ENCODE measurements around the gene TOMM34. TPM values are rescaled to one million over a fixed set of nuclear protein-coding genes. Genes with fewer than 3 reads are reported as not detected.

Gene TOMM34
- total and polyA plus RNA-seq, 3 donors from 2014 or later, result 212 to 263 (median 246) TPM

DNA sequence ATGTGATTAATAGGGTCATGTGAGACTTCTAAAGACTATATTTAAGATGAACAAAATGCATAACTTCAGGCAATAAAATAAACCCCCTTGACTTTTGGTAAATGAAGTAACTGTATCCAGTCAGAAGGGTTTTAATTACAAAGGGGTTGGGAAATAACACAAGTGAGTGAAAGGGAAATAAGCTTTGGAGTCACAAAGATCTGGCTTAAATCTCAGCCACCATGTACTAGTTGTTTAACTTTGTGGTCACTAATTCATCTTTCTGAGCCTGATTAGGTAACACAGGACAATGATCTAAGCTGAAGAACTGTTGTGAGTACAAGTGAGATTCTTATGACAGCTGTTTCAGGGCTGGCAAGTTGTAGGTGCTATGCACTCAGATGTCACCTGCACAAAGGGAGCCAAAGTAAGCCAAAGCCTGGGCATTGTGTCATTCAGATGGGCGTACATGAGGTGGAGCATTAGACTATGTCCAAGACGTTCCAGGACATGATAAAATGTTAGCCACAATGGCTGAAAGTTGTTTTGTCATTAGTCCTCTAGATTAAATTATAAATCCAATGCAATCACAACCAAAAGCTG lies 13.8 kb downstream of the TOMM34 start:
- peaks cover 29% of the 10 kb centered on the region for H3K4me1 ChIP-seq
- 63 to 80% methylated on average over 2 of the region's 2 CpGs for WGBS, 2 donors
- H3K27ac ChIP-seq, result peak overlapping the region in 1 of 2 donors; percentile 67
- intact Hi-C loops (cut with DNase I; ENCODE audit: low total_unique reads), result no loop called here
- H3K4me3 ChIP-seq, result no peak overlapping the region
- TF ChIP-seq POLR2A (IDR thresholded peaks at IDR 0.05), result no peak
- TF ChIP-seq, protein P1, sequence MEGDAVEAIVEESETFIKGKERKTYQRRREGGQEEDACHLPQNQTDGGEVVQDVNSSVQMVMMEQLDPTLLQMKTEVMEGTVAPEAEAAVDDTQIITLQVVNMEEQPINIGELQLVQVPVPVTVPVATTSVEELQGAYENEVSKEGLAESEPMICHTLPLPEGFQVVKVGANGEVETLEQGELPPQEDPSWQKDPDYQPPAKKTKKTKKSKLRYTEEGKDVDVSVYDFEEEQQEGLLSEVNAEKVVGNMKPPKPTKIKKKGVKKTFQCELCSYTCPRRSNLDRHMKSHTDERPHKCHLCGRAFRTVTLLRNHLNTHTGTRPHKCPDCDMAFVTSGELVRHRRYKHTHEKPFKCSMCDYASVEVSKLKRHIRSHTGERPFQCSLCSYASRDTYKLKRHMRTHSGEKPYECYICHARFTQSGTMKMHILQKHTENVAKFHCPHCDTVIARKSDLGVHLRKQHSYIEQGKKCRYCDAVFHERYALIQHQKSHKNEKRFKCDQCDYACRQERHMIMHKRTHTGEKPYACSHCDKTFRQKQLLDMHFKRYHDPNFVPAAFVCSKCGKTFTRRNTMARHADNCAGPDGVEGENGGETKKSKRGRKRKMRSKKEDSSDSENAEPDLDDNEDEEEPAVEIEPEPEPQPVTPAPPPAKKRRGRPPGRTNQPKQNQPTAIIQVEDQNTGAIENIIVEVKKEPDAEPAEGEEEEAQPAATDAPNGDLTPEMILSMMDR (IDR thresholded peaks at IDR 0.05), result no peak
- no peaks in the 10 kb centered on the region for H3K36me3 ChIP-seq (ENCODE audit: low read depth, missing control alignments)
- DNase-seq, result no peak
- no peaks in the 10 kb centered on the region for H3K9me3 ChIP-seq
- H3K27me3 ChIP-seq, result no peaks in the 10 kb centered on the region

DNA sequence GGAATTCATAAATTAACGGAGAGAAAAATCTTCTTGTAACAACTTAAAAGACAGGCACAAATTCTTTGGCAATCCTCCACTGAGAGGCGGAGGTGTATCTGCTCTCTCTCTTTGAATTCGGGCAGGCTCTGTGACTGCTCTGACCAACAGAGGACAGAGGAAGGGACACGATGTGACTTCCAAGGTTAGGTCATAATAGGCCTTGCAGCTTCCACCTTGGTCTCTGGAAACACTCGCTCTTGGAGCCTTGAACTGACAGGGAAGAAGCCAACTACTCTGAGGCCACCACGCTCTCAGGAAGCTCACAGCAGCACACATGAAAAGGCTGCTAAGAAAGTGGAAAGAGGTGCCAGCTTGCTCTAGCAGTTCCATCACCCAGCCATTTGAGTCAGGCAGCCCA lies 14.9 kb downstream of the TOMM34 start:
- TF ChIP-seq, protein P1 (IDR thresholded peaks at IDR 0.05), result no peak
- TF ChIP-seq POLR2A (IDR thresholded peaks at IDR 0.05), result no peak
- Histone ChIP-seq H3K27me3 (no peaks in the 10 kb centered on the region), H3K4me3 (no peak overlapping the region), H3K36me3 (ENCODE audit: low read depth, missing control alignments) (no peaks in the 10 kb centered on the region), H3K9me3 (no peaks in the 10 kb centered on the region), H3K4me1 (peaks cover 29% of the 10 kb centered on the region), H3K27ac (peak overlapping the region; percentile 47 to 67)
- intact Hi-C loops (cut with DNase I; ENCODE audit: low total_unique reads), result no loop called here
- WGBS, 2 donors, result 37 to 62% methylated on average over 6 of the region's 6 CpGs
- peak; percentile 81 for DNase-seq

DNA sequence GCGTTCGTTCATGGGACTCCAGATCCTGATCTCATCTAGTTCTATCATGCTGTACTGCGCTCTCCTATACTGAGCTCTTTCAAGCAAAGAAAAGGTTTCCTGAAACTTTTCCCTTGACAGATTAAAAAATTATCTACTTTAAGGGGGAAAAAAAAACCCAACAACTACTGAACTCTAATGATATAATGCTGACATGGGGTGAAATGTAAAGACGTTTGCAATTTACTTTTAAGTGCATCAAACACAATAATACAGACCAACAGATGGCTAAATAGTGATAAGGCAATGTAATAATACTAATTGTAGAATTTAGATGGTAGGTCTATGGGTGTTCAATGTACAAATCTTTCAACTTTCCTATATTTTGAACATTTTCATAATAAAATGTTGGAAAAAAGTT lies 16.4 kb downstream of the TOMM34 start:
- WGBS, 2 donors, result 90 to 93% methylated on average over 4 of the region's 4 CpGs
- no peaks in the 10 kb centered on the region for H3K9me3 ChIP-seq
- no peak for DNase-seq
- no peak overlapping the region for H3K27ac ChIP-seq
- H3K4me1 ChIP-seq, result peaks cover 29% of the 10 kb centered on the region
- intact Hi-C loops (cut with DNase I; ENCODE audit: low total_unique reads), result no loop called here
- no peaks in the 10 kb centered on the region for H3K36me3 ChIP-seq (ENCODE audit: low read depth, missing control alignments)
- H3K27me3 ChIP-seq, result no peaks in the 10 kb centered on the region
- no peak overlapping the region for H3K4me3 ChIP-seq
- TF ChIP-seq POLR2A (IDR thresholded peaks at IDR 0.05), result no peak
- TF ChIP-seq, protein P1 (IDR thresholded peaks at IDR 0.05), result no peak

DNA sequence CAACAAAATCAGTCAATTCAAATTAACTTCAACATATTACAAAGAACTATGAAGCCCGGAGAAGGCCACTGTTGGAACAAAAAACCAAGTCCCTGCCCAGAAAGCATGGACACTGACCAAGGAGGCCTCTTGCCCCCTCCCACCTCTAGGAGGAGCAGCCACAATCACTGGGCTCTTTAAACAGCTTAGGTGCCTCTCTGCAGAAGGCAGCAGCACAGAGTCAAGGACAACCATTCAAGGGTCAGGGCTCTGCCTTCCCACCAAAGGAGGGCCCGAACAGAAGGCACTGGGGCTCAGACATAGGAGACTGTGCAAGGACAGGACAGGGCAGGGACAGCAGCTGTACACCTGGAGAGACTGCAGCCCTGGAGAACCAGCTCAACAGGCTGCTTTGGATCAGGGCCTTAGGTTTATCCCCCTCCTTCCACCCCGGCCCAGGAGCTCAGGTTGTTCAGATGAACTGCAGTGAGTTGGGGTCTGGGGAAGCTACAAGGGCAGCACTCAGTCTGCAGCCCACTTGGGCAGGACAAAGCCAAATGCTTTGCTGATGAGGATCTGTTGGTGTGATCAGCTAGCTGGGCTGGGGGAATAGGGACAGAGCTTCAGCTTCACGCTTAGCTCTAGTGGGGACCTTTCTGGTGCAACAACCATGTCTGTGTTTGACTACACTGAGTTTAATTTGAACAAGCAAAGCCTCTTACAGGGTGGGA lies 17.8 kb downstream of the TOMM34 start:
- H3K27me3 ChIP-seq, result no peaks in the 10 kb centered on the region
- no peak overlapping the region for H3K4me3 ChIP-seq
- no peak for DNase-seq
- no peak overlapping the region for H3K27ac ChIP-seq
- intact Hi-C loops (cut with DNase I; ENCODE audit: low total_unique reads), result no loop called here
- no peak for TF ChIP-seq POLR2A (IDR thresholded peaks at IDR 0.05)
- TF ChIP-seq, protein P1 (IDR thresholded peaks at IDR 0.05), result peak in 1 of 3 experiments; percentile 8
- H3K36me3 ChIP-seq (ENCODE audit: low read depth, missing control alignments), result no peaks in the 10 kb centered on the region
- peaks cover 27% of the 10 kb centered on the region for H3K4me1 ChIP-seq
- H3K9me3 ChIP-seq, result no peaks in the 10 kb centered on the region
- WGBS, 2 donors, result 48 to 53% methylated on average over 2 to 4 of the region's 4 CpGs
